GM19397 (cell line): ENCODE results near the gene FOXRED1.

ENCODE experiments used
- ATAC-seq: cut with Tn5 transposase; IDR thresholded peaks from one replicate; pipeline ENCODE4 v1.9.1; 2021; ENCODE audit warnings: mild to moderate bottlenecking, moderate library complexity; ENCODE audit not compliant: unreplicated experiment

FOXRED1 gene

DNA sequence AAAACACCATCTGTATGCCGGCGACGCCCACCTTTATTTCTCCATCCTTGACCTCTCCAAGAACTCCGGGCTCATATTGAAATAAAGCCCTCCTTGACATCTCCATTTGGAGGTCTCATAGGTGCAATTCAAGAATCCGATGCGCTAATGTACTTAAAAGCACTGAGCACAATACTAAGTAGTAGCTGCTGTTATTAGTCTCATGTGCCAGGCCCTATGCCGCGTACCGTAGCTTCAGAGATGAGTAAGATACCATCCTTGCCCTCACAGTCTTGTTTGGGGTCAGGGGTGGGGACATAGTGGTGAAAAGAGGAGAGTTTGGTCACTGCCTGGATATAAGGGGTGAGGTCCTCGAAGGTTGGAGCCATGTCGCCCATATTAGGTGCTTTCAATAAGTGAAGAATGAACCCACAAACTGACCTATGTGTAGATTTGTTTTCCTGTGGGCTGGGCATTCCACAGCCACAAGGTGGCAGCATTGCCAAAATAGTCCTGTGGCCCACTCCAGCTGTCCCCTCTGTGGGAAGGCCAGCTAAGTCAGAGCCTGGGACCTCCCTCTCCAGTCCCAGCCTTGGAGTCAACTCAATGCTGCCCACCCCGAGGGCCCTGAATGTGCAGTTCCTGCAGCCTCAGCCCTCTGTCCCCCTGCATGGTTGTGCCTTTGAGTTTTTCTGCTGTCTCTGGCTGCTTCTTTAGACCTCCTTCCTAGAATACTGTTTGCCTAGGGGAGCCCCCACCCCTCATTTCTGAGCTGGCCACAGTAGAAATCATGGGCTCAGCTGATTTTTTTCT is 41.4 kb downstream of the FOXRED1 start:
- ATAC-seq = peak; percentile 32

DNA sequence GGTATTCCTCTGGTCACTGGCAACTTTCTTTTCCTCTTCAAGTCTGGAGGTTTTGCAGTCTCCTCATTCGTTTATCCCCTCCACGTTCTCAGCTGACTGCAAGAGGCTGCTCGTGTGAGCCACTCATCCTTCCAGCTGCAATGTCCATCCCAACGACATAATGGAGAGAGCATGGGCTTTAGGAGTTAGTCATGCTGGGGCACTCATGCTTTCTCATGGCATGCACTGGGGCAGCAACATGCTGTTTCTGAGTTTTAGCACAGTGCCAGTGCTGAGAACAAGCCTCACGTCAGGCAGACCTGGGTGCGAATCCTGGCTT is 42.0 kb downstream of the FOXRED1 start:
- no peak for ATAC-seq

DNA sequence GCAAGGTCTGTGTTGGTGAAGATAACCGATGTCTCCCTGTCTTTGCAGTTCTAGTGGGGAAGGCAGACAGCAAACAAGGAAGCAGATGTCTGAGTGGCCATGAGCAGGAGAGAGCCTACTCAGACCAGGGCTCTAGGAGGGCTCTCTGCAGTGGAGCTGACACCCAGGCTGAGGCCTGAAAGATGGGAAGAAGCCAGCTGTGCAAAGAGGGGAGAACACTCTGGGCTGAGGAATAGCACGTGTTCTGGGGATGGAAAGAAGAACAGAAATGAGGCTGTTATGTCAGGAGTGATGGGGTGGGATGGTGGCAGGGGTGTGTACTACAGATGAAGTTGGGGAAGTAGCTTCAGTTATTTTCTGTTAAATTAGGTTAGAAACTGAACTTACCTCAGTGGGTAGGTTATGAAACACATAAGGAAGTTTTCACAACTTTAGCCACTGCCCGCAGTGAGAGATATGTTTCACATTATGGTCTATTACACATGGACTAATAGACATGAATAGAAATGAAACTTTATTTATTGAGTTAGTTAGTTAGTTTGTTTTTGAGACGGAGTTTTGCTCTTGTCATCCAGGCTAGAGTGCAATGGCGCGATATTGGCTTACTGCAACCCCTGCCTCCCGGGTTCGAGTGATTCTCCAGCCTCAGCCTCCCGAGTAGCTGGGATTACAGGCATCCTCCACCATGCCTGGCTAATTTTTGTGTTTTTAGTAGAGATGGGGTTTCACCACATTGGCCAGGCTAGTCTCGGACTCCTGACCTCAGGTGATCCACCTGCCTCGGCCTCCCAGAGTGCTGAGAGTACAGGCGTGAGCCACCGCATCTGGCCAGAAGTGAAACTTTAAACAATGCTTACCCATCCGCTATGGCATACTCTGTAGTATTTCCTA is 42.7 kb downstream of the FOXRED1 start:
- peak; percentile 64 for ATAC-seq

DNA sequence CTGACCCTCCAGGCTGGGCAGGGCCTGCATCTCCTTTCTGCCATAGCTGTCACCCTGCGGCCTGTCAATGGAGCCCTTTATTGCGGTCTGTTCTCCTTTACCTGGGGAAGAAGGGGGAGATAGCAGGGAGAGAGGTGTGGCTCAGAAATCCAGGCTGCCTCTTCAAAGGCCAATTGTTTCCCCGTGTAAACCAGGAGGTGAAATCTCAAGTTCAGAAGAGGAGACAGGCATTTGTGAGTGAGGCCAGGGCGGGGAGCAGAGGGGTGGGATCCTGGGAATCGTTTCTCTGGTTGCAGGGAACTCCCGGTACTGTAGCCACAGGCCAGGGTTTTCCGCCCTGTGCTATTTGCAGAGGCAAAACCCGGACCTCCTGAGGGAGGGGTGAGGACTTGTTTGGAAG is 44.0 kb downstream of the FOXRED1 start:
- ATAC-seq = no peak

DNA sequence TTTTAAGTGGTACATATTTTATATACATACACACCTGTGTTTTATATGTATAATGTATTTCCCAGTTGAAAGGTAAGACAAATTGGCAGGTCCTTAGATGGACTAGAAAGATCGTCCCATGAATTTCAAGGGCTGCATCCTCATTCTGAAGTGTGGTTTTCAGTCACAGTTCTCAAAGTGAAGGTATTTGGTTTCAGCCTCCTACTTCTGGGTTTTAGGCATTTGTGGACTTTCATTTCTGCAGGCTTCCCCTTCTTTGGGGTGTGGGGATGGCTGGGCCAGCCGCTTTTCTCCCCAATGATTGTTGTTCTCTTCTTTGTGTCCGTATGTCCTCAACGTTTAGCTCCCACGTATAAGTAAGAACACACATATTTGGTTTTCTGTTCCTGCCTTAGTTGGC is 44.9 kb downstream of the FOXRED1 start:
- ATAC-seq = no peak

DNA sequence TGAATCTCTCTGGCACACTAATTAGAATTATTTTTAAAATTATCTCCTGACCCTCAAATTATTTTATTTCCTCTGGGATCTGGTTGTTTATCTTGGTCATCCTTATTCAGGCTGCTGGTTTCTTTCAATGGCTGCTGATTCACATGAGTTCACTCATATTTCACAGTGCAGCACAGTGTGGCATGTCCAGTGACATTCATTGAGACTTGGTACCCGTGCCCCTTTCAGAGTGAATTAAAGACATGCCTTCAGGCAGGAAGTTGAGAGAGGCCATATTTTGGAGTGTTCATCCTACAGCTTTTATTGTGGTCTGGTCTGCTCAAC is 48.4 kb downstream of the FOXRED1 start:
- no peak for ATAC-seq

DNA sequence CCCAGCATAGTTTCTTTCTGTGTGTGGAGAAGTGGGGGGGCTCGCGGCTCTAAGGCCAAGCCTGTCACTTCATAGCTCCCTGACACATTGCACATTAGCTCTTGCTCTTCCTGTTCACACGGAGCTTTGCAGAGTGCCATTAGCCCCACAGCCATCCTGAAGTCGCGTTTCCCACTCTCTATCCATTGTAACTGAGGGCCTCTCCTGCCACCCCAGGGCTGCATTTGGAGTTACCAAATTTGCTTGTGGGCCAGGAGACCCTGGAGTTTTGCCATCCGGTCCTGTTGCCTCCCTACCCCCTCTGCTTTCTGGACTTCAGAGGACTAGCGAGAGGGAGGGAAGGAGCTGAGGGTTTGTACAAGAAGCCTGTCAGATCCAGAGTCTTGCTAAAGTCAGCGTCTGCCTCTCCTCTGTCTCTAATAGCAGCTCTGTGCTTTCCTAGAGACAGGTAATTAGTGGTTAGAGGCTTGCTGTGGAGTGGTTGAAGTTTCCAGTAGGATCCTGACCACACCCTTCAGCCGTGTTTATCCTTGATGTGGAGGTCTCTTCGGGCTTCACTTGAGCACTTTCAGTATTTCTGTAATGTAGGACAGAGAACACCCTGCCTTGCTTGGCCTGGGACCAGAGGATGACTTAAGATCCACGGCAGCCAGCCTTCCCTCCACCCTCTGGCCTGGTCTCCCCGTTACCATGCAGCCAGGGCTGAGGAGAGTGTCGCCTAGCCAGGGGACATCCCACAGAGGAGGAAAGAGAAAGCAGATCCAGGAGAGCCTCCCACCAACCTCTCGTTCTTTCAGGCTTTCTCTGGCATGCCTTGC is 49.0 kb downstream of the FOXRED1 start:
- ATAC-seq = peak; percentile 29

DNA sequence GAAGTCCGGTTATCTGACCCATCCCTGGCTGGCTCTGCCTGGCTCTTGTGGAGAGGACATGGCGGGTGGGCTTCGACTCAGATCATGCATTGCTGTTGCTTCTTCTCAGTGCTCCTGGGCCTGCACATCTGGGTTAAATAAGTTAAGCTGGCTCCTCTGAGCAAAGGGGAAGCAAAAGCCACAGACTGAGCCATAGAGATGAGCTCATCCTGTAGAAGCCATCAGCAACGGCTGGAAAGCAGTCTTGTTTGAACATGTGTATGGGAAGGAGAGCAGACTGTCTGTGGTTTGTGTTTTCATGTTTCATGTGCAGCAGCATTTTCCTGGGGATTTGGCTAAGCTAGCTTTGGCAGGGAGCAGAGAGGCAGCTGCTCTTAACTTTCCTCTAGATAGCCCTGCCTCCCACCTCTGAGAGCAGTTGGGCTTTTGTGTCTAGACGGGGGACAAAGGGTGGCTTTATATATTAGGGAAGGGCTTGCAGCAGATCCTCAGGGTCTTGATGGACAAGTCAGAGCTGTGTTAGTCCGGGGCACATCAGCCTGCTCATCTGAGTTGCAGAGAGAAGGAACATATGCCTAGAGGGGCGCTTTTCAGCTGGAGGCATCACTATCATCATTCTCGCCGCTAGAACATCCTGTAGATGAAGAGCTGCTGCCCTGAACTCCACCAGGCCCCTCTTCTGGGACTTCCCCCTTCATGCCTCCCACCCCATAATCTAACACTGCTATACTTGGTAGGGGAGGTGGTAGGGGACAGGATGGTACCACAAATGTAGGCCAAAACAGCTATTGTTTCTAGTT is 49.8 kb downstream of the FOXRED1 start:
- ATAC-seq = peak; percentile 81

DNA sequence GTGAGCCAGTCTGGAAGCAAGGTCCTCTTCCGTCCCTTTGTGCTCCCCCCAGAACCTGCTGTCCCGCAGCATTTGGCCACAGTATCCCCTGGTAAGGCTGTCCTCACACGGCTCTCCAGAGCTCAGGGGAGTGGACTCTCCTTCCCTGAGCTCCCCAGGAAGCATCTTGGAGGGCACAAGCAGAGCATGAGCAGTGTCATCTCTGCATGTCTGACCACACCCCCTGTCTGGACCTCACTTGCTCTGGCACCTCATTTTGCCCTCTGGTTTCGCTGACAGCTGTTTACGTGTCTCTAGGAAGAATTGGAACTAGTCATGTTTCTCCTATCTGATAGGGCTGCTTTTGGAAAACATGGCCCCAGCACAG is 50.4 kb downstream of the FOXRED1 start:
- no peak for ATAC-seq

DNA sequence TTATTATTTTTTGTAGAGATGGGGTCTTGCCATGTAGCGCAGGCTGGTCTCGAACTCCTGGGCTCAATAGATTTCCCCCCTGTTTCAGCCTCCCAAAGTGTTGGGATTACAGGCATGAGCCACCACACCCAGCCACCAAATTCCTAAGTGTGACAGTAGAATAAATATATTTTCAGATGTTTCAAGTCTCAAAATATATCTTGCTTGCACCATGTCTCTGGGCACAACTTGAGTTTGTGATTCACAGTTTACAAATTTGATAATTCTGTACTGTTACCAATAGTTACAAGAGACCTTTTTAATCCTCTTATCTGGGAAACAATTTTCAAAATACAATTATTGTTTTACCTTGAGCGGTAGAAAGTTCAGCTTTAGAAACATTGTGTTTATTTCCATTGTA is 54.0 kb downstream of the FOXRED1 start:
- ATAC-seq = no peak

DNA sequence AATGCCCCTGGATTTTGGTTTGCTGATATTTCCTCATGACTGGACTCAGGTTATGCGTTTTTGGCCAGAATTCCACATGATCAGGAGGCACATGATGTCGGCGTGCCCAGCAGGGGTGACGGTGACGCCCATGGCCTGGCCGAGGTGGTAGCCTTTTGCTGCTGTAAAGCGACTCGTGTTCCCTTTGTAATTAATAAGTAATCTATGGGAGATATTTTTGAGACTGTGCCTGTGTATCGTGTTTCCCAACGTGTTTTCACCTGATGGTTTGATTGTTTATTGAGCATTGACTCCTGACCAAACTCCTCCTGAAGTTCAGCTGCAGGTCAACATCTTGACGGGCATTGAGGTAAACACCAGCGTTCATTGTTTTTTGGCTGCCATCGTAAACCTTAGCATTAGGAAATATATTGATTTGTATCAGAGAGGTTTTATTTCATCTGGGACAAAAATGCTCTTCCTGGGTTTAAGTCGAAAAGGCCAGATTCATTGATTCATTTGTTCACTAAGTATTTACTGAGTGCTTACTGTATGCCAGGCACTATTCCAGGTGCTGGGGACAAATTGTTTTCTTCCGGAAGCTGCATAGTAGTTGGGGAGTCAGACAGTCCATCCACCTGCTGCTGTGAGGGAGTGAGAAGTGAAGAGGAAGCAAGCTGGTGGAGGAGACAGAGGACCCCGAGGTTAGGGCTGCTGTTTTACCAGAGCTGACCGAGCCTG is 58.5 kb downstream of the FOXRED1 start:
- ATAC-seq = no peak
